ENCODE data around the gene RRP12. TPM values are rescaled to one million over a fixed set of nuclear protein-coding genes. Genes with fewer than 3 reads are reported as not detected.
"Not testable (repeated sequence)": the region's sequence is repeated elsewhere in the genome, so short reads cannot be mapped to it uniquely, and the experiment has no call there.

RRP12 gene
- polyA plus RNA-seq, 12 donors = 11.5 to 28.0 (median 18.4) TPM; not detected in 1

- no peak for DNase-seq
These were observed 7.4 kb upstream of the RRP12 start for GRCh38 chr10:97408496-97408992.

- no peak for DNase-seq
These were observed 6.8 kb upstream of the RRP12 start for GRCh38 chr10:97407952-97408248.

GRCh38 chr10:97407211-97407951, 6.2 kb upstream of the RRP12 start:
- peak; percentile 71 for DNase-seq

GRCh38 chr10:97406483-97406882, 5.3 kb upstream of the RRP12 start:
- not testable (repeated sequence) for DNase-seq

GRCh38 chr10:97406064-97406463, 4.9 kb upstream of the RRP12 start:
- no peak for DNase-seq

- no peak for DNase-seq
These were observed 2.9 kb upstream of the RRP12 start for GRCh38 chr10:97404044-97404443.

- no peak for DNase-seq
These were observed 347 bp upstream of the RRP12 start for GRCh38 chr10:97401455-97401919.

GRCh38 chr10:97399843-97400545, 1.1 kb downstream of the RRP12 start:
- no peak for DNase-seq

- DNase-seq = no peak
These were observed 5.1 kb downstream of the RRP12 start for GRCh38 chr10:97396056-97396455.

GRCh38 chr10:97393034-97393573, 8.0 kb downstream of the RRP12 start:
- DNase-seq = no peak

- no peak for DNase-seq
These were observed 11.0 kb downstream of the RRP12 start for GRCh38 chr10:97390091-97390490.

- no peak for DNase-seq
These were observed 13.0 kb downstream of the RRP12 start for GRCh38 chr10:97388152-97388551.

- no peak for DNase-seq
These were observed 15.6 kb downstream of the RRP12 start for GRCh38 chr10:97385565-97385964.

GRCh38 chr10:97384641-97385040, 16.5 kb downstream of the RRP12 start:
- no peak for DNase-seq

- DNase-seq = no peak
These were observed 17.0 kb downstream of the RRP12 start for GRCh38 chr10:97384156-97384555.

- no peak for DNase-seq
These were observed 18.0 kb downstream of the RRP12 start for GRCh38 chr10:97383159-97383558.

- no peak for DNase-seq
These were observed 19.5 kb downstream of the RRP12 start for GRCh38 chr10:97381626-97382025.

- DNase-seq = no peak
These were observed 20.6 kb downstream of the RRP12 start for GRCh38 chr10:97380516-97380915.

- no peak for DNase-seq
These were observed 21.9 kb downstream of the RRP12 start for GRCh38 chr10:97378933-97379921.

- no peak for DNase-seq
These were observed 24.7 kb downstream of the RRP12 start for GRCh38 chr10:97376413-97376812.

GRCh38 chr10:97373456-97373855, 27.7 kb downstream of the RRP12 start:
- no peak for DNase-seq
